ENCODE data around the gene ZNG1A.
"Not testable (repeated sequence)": the region's sequence is repeated elsewhere in the genome, so short reads cannot be mapped to it uniquely, and the experiment has no call there.

- TF ChIP-seq CTCF (IDR thresholded peaks at IDR 0.05; ENCODE audit: poor library complexity, severe bottlenecking); POLR2AphosphoS5 (IDR thresholded peaks at IDR 0.05); EP300 (conservative IDR thresholded peaks at IDR 0.05; ENCODE audit: poor library complexity, severe bottlenecking); REST (IDR thresholded peaks at IDR 0.05; ENCODE audit: borderline replicate concordance); SMC3 (conservative IDR thresholded peaks at IDR 0.05; ENCODE audit: poor library complexity); MXI1 (conservative IDR thresholded peaks at IDR 0.05; ENCODE audit: poor library complexity, severe bottlenecking); EZH2 (IDR thresholded peaks at IDR 0.05; ENCODE audit: borderline replicate concordance, insufficient read depth, low read length, poor library complexity, severe bottlenecking); RAD21 (conservative IDR thresholded peaks at IDR 0.05): not testable (repeated sequence)
Observed at GRCh38 chr9:99867-100266, 79.0 kb downstream of the ZNG1A start.

Measured in neural cell (in vitro differentiated cells).